Measurements from ENCODE around the gene PREX1. TPM values are rescaled to one million over a fixed set of nuclear protein-coding genes. Genes with fewer than 3 reads are reported as not detected.

PREX1 gene
- total RNA-seq, 2 experiments from 2014 or later: 20.7 to 25.3 TPM

DNA sequence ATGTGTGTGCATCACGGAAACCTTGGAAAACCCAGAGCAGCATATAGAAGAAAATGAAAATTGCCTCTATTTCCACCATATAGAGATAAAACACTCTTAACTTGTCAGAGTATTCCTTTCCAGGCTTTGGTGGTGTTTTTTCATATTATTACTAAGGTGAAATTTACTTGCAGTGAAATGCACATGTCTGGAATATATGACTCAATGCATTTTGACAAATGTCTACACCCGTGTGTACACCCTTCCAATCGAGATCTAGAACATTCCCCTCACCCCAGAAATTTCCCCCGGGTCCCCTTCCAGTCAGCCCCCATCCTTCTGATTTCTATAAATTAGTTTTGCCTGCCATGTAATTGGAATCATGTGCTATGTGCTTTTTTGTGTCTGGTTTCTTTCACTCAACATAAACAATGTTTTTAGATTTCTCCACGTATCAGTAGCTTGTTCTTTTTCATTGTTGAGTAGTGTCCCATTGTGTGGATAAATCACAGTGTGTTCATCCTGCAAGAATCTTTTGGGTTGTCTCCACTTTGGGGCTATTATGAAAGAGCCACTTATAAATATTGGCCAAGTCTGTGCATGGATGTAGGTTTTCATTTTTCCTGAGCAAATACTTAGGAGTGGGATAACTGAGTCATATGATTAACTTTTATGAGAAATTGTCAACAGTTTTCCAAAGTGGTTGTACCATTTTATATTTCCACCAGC is 19.9 kb upstream of the PREX1 start:
- Histone ChIP-seq H2AFZ (ENCODE audit: low read length) (no peak overlapping the region), H3K9me2 (ENCODE audit: insufficient read depth, low read length) (no peaks in the 10 kb centered on the region), H3K79me2 (ENCODE audit: insufficient read depth, low read depth, low read length) (no peaks in the 10 kb centered on the region), H3K4me1 (ENCODE audit: insufficient read depth, low read length, poor library complexity, severe bottlenecking) (peaks cover 30% of the 10 kb centered on the region), H3K27ac (ENCODE audit: low read depth, low read length, poor library complexity, severe bottlenecking) (no peak overlapping the region), H3K4me3 (ENCODE audit: low read depth, low read length, poor library complexity, severe bottlenecking) (no peak overlapping the region), H3K36me3 (ENCODE audit: insufficient read depth, low read length) (no peaks in the 10 kb centered on the region), H3K4me2 (ENCODE audit: low read length) (no peak overlapping the region), H4K20me1 (ENCODE audit: insufficient read depth, low read length) (no peaks in the 10 kb centered on the region), H3K9me3 (ENCODE audit: low read length) (peaks cover 6% of the 10 kb centered on the region; the same call in 1 of the 2 replicates)
- BruUV-seq (replicated peaks): no TSS peak
- TF ChIP-seq EZH2phosphoT487 (IDR thresholded peaks at IDR 0.05; ENCODE audit: borderline replicate concordance, low read depth, low read length): no peak
- TF ChIP-seq, protein P1, sequence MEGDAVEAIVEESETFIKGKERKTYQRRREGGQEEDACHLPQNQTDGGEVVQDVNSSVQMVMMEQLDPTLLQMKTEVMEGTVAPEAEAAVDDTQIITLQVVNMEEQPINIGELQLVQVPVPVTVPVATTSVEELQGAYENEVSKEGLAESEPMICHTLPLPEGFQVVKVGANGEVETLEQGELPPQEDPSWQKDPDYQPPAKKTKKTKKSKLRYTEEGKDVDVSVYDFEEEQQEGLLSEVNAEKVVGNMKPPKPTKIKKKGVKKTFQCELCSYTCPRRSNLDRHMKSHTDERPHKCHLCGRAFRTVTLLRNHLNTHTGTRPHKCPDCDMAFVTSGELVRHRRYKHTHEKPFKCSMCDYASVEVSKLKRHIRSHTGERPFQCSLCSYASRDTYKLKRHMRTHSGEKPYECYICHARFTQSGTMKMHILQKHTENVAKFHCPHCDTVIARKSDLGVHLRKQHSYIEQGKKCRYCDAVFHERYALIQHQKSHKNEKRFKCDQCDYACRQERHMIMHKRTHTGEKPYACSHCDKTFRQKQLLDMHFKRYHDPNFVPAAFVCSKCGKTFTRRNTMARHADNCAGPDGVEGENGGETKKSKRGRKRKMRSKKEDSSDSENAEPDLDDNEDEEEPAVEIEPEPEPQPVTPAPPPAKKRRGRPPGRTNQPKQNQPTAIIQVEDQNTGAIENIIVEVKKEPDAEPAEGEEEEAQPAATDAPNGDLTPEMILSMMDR (conservative IDR thresholded peaks at IDR 0.05; ENCODE audit: low read length): no peak
- ChIA-PET CTCF (ENCODE audit: unreplicated experiment) (no interaction called here), POLR2A (no interaction called here)
- intact Hi-C loops (cut with micrococcal nuclease; ENCODE audit: unreplicated experiment): no loop called here
- no peak for DNase-seq (ENCODE audit: low spot score)

DNA sequence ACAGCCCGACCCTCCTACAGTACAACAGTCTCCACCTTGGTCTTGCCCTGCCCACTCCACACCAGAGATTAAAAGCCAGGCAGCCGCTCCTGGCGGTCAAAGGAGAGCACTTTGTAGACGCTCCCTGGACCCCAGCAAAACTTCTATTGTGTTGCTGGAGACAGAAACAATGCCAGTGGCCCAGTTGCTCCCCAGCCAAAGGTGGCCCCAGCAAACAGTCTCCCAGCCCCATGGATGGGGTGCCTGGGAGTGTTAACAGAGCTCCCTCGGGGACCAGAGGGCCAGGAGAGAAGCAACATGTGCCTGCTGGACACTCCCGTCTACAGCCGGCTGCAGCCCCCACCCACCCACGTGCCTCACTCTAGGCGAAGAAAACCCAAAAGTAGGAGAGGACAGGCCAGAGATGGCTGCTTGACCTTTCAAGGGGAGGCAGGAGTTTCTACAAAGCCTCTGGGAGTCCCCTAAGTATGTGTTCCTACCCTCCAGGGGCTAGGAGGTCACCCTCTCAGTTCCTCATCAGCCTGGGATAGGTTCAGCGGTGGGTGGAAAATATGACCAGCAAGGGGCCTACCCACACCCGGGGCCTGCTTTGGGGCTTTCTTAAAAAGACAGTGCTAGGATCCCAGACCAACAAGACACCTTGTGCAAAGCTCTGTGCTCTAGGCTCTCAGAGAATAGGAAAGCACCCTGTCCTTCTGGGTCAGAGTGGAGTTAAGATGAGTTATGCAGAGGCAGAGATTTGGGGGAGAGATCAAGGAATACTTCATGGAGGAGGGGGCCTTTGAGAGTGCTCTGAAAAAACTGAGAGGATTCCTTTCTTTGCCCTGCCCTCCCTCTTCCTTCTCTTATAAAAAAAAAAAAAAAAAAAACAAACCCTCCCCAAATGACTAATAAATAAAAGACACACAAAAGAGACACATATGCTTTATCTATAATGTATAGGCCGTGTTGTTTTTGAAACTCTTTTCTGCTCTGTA is 19.0 kb upstream of the PREX1 start:
- intact Hi-C loops (cut with micrococcal nuclease; ENCODE audit: unreplicated experiment): loop anchor here (1.0 kb wide), 1 partner anchor 19 kb away; no protein-coding TSS in a partner anchor
- TF ChIP-seq, protein P1 (conservative IDR thresholded peaks at IDR 0.05; ENCODE audit: low read length): no peak
- no peak for TF ChIP-seq EZH2phosphoT487 (IDR thresholded peaks at IDR 0.05; ENCODE audit: borderline replicate concordance, low read depth, low read length)
- no peaks in the 10 kb centered on the region for H4K20me1 ChIP-seq (ENCODE audit: insufficient read depth, low read length)
- ChIA-PET POLR2A (interaction anchor here (1.0 kb wide), 1 partner anchor 130 kb away, joined by 3 read pairs; no protein-coding TSS in a partner anchor), CTCF (ENCODE audit: unreplicated experiment) (no interaction called here)
- H3K27ac ChIP-seq (ENCODE audit: low read depth, low read length, poor library complexity, severe bottlenecking): peak overlapping the region; percentile 37
- H3K4me3 ChIP-seq (ENCODE audit: low read depth, low read length, poor library complexity, severe bottlenecking): peak overlapping the region; percentile 44
- peaks cover 39% of the 10 kb centered on the region for H3K4me1 ChIP-seq (ENCODE audit: insufficient read depth, low read length, poor library complexity, severe bottlenecking)
- peak; percentile 84 for DNase-seq (ENCODE audit: low spot score)
- no TSS peak for BruUV-seq (replicated peaks)
- peak overlapping the region; percentile 97 for H2AFZ ChIP-seq (ENCODE audit: low read length)
- peaks cover 6% of the 10 kb centered on the region; the same call in 1 of the 2 replicates for H3K9me3 ChIP-seq (ENCODE audit: low read length)
- H3K36me3 ChIP-seq (ENCODE audit: insufficient read depth, low read length): no peaks in the 10 kb centered on the region
- H3K79me2 ChIP-seq (ENCODE audit: insufficient read depth, low read depth, low read length): no peaks in the 10 kb centered on the region
- H3K9me2 ChIP-seq (ENCODE audit: insufficient read depth, low read length): no peaks in the 10 kb centered on the region
- peak overlapping the region; percentile 49 for H3K4me2 ChIP-seq (ENCODE audit: low read length)

Data from OCI-LY7 (cell line).